Muscle of arm (tissue), 12 donors: ENCODE measurements around the gene DCLK2. TPM values are rescaled to one million over a fixed set of nuclear protein-coding genes. Genes with fewer than 3 reads are reported as not detected.
"Not testable (repeated sequence)": the region's sequence is repeated elsewhere in the genome, so short reads cannot be mapped to it uniquely, and the experiment has no call there.

Experiments
- DNase-seq: peaks from one replicate; pipeline ENCODE4 v3.0.0-alpha.2; 2013
- polyA plus RNA-seq, 12 donors: library from polyadenylated mRNA; unstranded; fragments of 120-200 nt; gene quantifications; one replicate each; pipeline ENCODE4 v1.2.1, GENCODE V29; 2013; ENCODE audit not compliant: insufficient read length in 12 of 12

Gene DCLK2
- polyA plus RNA-seq, 12 donors: 5.8 to 10.1 (median 7.4) TPM; not detected in 1

DNA sequence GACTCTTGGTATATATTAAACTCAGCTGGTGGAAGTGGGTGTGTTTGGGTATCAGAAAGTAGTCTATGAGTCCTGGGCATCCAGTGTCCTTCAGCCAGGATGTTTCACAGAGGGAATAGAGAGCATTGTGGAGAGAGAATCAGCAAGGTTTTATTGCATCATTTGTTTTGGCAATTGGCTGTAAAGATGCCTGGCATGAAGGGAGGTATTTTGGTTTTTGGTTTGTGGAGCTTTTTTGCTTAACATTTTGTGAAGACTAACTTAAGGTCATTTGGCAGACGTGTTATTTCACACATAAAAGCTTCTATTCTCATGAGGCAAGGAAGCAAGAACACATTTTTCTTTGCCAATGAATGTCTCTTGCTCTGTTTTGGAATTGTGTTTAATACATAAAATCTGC lies 71.1 kb downstream of the DCLK2 start:
- peak; percentile 10 for DNase-seq

GRCh38 chr4:150150629-150151062 lies 72.4 kb downstream of the DCLK2 start:
- DNase-seq: no peak

GRCh38 chr4:150152766-150153165 lies 74.5 kb downstream of the DCLK2 start:
- DNase-seq: no peak

DNA sequence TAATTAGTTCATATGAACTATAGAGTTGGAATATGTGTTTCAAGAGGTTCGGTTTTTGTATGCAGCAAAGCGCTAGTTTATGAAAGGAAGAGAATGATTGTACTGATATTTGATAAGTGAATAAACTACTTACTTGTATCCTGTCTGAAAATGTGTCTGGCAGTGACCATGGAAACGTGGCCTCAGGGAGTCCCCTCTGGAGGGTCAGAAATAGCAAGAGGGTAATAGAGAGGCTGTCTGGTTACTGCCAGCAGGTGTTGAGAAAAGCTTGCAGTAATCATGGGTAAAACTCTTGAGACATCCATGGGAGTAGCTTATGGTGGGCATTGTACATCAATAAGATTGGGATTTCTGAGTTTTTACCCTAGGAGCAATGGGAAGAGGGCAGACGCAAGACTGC lies 77.1 kb downstream of the DCLK2 start:
- no peak for DNase-seq

- no peak for DNase-seq
Measured at GRCh38 chr4:150156543-150156942, 78.3 kb downstream of the DCLK2 start.

DNA sequence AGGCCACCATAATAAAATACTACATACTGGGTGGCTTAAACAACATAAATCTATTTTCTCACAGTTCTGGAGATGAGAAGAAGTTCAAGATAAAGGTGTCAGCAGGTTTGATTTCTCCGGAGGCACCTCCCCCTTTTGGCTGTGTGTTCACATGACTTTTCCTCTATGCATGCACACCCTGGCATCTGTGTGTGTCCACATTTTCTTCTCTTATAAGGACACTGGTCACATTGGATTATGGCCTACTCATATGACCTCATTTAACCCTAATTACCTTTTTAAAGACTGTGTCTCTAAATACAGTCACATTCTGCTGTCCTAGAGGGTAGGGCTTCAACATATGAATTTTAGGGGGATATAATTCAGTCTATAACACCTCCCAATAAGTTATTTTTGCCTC lies 79.8 kb downstream of the DCLK2 start:
- no peak for DNase-seq

DNA sequence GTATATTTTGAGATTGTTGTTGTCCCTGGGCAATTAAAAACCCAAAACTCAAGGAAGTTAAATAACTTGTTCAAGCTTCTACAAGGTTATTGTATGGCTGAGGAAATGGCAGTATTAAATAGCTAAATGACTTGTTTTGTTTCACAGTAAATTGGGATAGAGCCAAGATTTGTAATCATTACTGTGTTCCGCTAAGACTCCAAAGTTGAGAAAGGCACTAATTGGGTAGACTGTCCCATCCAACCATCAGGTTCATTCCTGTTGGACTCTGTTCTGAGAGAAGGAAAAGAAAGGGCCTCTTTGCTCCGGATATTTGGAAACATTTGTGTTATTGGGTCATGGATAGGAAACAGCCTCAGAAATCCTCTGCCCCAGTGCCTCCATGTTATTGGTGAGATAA lies 82.2 kb downstream of the DCLK2 start:
- DNase-seq: no peak

- no peak for DNase-seq
Measured at GRCh38 chr4:150161109-150161508, 82.9 kb downstream of the DCLK2 start.

DNA sequence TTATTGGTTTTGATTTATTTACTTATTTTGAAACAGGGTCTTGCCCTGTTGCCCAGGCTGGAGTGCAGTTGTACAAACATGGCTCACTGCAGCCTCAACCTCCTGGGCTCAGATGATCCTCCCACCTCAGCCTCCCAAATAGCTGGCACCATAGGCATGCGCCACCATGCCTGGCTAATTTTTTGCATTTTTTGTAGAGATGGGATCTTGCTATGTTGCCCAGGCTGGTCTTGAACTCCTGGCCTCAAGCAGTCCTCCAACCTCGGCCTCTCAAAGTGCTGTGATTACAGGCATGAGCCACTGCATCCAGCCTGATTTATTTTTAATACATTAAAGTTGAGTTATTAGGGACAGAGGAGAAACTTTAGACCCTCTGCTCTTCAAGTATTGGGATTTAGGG lies 83.8 kb downstream of the DCLK2 start:
- not testable (repeated sequence) for DNase-seq

DNA sequence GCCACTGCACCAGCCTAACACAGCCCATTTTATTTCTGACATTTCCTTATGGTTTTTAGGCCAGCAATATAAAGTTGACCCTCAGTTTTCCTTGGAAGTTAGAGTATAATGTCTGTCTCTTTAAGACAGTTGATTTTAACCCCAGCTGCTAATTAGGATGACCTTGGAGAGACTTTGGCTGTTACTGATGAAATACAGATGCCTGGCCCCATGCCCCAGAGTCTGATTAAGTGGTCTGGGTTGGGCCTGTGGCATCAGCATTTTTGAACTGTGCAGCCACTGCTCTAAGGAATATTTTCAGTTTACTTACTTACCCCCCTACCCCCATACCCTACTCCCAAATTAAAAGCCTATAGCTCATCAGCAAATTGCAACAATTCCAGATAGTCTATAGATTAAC lies 85.8 kb downstream of the DCLK2 start:
- no peak for DNase-seq

GRCh38 chr4:150164956-150165629 lies 86.8 kb downstream of the DCLK2 start:
- no peak for DNase-seq

GRCh38 chr4:150167054-150167453 lies 88.8 kb downstream of the DCLK2 start:
- no peak for DNase-seq

GRCh38 chr4:150173432-150173861 lies 95.2 kb downstream of the DCLK2 start:
- DNase-seq: no peak

- no peak for DNase-seq
Measured at GRCh38 chr4:150173982-150174398, 95.7 kb downstream of the DCLK2 start.

DNA sequence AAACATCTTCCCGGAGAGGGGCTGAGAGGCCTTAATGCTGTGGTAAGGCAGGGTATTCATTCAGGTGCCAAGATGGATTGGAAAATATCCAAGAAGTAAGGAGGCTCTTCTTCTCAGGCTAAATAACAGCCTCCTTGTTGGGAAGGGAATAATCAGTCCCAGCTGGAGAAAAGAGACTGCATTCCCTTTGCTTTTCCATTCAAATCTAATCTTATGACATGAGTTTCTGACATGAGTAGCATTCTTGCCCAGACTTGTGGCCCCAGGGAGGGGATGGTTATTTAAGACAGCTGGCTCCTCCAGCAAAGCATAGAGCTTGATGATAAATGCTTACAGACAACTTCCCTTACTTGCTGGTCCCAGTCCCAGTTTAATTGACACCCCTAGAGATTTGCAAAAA lies 98.3 kb downstream of the DCLK2 start:
- DNase-seq: peak; percentile 27

GRCh38 chr4:150178161-150178560 lies 99.9 kb downstream of the DCLK2 start:
- no peak for DNase-seq

- DNase-seq: peak; percentile 35
Measured at GRCh38 chr4:150181536-150181935, 103.3 kb downstream of the DCLK2 start.

DNA sequence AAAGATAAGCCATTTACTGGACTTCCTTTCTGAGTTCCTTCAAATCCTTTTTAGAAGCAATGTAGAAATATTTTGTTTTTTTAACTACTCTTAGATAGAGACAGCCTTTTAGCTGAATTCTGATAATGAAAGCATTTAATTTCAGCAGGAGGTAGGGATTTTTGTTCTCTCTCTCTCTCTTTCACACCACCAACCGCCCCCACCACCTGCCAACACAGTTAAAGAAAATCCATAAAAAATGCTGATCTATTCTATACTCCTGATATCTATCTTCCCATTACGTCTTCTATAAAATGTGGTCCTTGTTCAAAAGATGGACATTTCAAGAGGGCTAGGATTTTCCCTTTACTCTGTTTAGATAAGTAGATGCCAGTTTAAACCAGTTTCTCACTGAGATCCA lies 104.5 kb downstream of the DCLK2 start:
- DNase-seq: no peak

- DNase-seq: not testable (repeated sequence)
Measured at GRCh38 chr4:150185033-150185432, 106.8 kb downstream of the DCLK2 start.

DNA sequence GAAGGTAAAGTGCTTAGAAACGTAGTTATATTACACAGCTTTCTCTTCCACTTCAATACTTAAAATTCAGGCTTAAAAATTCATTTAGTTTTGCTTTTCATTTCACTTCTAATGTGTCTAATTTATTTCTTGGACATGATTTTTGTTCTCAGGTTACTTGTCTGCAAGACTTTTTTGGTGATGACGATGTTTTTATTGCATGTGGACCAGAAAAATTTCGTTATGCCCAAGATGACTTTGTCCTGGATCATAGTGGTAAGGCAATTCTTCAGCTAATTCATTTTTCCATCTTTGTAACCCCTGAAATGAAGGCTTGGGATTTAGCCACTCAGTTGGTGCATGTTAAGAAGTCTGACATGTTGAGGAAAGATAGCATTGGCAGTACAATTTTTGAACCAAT lies 114.7 kb downstream of the DCLK2 start:
- no peak for DNase-seq

DNA sequence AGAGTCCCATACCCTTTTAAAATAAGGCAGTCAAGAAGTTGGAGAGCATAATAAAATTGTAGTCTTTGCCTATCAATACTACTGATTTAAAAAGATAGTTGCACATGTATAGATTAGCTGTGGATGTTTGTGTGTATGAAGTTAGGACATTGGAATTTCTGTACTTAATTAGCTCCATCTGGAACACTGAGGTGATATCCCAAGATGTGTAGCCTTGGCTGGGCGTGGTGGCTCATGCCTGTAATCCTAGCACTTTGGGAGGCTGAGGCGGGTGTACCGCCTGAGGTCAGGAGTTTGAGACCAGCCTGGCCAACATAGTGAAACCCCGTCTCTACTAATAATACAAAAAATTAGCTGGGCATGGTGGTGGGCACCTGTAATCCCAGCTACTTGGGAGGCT lies 119.0 kb downstream of the DCLK2 start:
- DNase-seq: not testable (repeated sequence)

DNA sequence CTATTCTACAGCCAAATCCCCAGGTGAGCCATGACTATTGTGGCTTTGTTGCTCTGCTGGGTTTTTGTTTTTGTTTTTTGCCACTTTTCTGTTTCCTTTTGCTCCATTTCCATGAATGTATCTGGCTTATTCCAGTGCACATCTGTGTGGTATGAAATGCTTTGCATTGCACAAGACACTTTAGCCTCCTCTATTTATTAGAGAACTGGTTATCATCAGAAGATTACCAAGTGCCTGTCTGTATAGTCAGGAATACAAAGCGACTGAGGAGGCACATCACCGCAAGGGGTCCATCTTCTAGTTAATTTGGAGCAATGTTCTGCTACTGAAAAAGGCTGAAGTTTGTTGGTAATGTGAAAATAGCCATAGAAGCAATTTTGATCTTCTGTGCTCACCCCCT lies 120.8 kb downstream of the DCLK2 start:
- no peak for DNase-seq

DNA sequence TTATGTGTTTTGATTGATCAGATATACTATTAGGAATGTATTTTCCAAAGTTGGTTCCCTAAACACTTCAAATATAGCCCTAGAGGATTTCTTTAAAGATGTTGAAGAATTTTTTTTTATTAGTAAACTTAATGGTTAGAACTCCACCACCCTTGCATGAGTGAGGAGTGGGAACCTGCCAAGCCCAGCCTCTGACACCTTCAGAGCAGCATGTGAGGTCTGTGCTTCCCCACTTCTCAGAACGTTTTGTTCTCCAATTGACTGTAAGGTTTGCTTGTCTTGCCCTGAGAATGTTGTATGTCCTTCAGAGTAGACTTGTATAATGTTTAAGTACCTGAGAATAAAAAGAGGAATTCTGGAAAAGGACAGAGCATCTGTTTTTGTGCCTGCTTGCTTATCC lies 126.8 kb downstream of the DCLK2 start:
- no peak for DNase-seq

GRCh38 chr4:150206265-150206664 lies 128.0 kb downstream of the DCLK2 start:
- no peak for DNase-seq
